OCI-M2 (cell line): ENCODE measurements around the gene RPL5.
"Not testable (repeated sequence)": the region's sequence is repeated elsewhere in the genome, so short reads cannot be mapped to it uniquely, and the experiment has no call there.

ENCODE experiments used
- DNase-seq: peaks from one replicate; lab custom pipeline; 2025; ENCODE audit not compliant: unreplicated experiment; lab: John Stamatoyannopoulos, UW

The RPL5 gene

DNA sequence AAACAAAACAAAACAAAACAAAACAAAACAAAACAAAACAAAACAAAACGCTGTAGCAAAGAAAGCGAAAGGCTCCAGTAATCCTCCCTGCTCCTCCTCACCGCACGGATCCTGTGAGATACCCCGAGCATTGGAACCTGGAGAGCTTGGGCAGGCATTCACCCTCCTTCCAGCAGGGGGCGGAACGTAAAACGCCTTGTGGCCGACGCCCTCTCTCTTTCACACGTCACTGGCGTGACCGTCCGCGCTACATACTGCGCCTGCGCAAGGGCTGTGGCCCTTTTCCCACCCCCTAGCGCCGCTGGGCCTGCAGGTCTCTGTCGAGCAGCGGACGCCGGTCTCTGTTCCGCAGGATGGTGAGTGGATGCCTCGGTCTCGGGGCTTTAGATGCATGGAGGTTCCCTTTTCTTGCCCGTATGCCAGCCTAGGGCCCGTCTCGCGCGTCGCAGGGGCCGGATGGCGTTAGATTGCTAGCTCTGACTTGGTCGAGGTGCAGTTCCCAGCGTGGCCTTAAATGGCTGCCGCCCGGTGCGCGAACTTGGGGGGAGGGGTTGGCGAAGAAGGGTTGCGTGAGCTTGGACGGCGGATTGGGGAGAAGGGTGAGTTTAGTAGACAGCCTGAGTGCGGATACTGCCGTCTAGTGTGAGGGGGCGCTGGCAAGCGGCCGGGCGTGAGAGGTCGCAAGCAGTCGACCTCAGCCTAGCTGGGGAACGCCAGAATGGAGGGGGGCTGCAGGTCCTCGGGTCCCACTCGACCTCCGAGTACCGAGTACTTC is at the start of gene RPL5:
TSS of gene RPL5 (plus strand) at position 279 of the 775 bp plus-strand sequence. CDS start at position 354, 75 bp downstream.
- DNase-seq: peak; percentile 79

DNA sequence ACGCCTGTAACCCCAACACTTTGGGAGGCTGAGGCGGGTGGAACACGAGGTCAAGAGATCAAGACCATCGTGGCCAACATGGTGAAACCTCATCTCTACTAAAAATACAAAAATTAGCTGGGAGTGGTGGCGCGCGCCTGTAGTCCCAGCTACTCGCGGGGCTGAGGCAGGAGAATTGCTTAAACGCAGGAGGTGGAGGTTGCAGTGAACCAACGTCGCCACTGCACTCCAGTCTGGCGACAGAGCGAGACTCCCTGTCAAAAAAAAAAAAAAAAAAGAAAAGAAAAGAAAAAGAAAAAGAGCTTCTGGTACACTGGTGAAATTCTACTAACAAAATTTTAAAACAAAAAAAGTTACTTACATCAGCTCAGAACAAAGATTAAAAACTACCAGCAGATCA is 48.3 kb upstream of the RPL5 start:
- DNase-seq: not testable (repeated sequence)

DNA sequence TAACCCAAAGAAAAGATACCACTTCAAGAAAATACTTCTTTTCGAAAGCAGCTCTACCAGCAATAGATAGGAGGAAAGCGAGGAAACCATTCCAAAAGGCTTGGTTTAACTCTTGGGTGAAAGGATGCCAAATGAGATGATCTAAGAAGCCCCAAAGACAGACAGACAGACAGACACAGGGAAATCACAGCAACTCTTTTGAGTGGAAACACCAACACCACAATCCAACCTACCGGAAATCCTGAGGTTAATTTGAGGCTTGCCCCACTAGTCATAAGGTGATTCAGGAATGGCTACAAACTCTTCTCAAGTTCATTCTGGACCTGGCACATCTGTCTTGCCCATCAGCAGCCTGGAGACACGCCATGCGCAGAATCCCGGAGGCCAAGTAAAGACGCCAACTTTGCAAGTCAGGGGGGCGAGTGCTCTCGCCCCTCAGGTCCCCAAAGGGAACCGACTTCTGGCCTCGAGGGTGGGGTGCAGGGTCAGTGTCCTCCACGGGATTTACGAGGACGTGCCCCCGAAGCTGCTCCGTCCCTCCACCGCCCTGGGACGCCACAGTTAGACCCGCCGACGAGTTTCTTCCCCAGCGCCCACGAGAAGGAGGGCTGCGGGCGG is 47.7 kb upstream of the RPL5 start:
- DNase-seq: no peak

DNA sequence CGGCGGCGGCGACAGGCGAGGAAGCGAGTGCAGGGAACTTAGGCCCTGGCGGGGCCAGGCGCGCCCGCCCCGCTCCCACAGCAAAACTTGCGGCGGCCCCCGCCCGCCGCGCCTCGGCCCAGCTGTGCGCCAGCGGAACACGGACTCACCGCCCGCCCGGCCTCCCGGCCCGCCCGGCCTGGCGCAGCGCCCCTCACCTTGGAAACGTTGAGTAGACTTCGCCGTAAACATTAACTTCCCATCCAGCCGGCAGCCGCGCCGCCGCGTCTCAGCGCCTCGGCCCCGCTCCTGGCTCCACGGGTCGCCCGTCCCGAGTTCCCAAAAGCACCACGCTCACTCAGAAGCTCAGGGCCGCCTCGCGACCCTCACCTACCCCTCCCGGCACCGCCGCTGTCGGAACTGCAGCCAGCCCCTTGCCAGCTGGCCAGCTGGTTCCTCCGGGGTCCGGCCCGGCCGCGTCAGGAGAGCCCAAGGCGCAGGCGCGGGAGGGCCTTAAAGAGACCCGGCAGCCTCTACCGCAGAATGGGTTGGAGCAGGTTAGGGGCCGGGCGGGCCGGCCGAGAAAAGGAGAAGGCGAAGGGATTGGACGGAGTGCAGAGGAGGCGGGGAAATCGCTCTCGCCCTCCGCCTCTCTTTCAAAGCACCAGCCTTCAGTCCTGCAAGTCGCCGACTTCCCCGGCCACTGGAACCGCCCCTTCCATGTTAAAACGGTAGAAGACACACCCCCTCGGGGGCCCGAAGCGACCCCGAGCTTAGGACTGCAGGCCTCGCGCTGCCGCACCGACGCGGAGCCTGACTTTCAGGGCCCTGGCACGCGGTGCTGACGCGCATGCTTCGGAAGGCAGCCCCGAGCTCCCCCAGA is 47.0 kb upstream of the RPL5 start, which contains the start of gene EVI5:
TSS of gene EVI5 (minus strand) at position 470 of the 862 bp plus-strand sequence. CDS start 48,562 bp downstream, outside the sequence.
- peak; percentile 81 for DNase-seq

DNA sequence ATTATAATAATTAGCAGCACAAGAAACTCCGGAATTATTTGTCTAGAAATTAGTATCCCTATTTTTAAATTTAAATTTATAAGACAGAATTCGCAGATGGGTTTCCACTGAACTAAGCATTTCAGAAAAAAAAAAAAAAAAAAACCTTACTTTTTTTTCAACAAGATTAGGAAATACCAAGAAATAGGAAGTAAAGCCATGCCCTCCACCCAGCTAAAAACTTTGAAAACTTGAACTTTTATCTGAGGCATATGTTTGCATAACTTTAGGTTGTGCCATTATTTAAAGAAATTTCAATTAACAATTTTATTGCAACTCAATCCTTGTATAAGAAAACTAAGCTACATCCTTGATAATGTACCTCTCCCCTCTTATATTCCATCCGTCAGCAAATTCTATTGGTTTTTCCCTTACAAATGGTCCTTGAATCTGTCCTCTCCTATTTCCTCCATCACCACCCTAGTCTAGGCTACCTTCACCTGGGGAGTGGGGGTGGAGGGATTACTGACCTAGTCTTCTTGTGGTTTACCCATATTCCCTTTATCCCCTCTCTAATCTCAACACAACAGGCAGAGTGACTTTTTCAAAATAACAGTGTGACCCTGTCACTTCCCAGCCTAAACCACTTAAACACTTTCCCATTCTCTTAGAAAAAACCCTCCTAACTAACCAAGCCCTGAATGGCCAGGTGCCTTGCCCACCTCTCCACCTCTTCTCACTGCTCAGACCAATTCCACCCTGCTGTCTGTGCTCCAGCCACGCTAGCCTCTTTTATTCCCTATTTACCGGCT is 45.5 kb upstream of the RPL5 start:
- no peak for DNase-seq

DNA sequence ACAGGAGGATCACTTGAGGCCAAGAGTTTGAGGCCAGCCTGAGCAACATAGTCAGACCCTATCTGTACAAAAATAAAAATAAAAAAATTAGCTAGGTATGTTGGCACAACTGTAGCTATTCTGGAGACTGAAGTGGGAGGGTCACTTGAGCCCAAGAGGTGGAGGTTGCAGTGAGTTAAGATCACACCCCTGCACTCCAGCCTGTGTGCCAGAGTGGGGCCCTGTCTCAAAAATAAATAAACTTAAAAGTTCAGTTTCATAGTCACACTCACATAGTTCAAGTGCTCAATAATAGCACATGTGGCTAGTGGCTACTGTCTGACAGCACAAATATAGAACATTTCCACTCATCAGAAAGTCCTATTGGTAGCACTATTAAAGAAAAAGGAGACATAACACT is 41.8 kb upstream of the RPL5 start:
- no peak for DNase-seq

DNA sequence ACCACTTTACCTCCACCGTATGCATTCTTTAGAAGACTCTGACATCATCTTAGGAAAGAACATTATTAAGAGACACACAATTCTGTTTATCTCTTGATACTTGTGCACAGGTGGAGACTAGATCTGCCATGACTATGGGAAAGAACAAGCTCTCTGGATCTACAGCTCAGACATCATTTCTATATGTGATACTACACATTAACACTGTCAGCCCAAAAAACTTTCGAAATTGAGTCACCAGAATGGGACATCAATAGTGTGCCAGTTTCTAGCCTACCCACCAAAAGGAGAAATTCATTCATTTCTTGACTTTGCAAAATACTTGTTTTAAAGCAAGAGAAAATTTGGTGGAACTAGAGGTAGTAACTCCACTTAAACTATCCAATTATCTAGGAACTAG is 41.0 kb upstream of the RPL5 start:
- no peak for DNase-seq

DNA sequence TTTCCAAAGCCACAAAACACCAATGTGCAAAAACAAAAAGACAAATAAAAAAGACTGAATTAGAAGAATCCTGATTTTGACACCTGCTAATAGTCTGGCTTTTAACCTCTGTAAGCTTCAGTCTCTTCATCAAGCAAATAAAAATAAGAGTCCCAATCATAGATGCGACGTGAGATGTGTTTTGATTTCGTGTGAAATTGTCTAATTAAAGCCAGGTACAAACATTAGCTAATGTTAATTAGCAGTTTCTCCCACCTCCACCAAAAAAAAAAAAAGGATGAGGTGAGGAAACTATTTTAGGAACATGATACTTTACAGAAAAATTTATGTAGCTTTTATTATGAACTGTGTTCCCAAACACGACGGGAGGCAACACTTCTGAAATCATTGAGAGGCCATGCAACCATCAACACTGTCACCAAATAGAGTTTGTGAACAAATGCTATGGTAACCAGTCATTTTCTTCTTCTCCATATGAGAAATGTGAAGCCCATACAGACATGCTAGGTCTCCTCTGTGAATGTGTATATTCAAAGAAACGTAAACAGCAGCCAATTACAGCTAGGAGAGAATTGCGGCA is 40.3 kb upstream of the RPL5 start:
- no peak for DNase-seq

DNA sequence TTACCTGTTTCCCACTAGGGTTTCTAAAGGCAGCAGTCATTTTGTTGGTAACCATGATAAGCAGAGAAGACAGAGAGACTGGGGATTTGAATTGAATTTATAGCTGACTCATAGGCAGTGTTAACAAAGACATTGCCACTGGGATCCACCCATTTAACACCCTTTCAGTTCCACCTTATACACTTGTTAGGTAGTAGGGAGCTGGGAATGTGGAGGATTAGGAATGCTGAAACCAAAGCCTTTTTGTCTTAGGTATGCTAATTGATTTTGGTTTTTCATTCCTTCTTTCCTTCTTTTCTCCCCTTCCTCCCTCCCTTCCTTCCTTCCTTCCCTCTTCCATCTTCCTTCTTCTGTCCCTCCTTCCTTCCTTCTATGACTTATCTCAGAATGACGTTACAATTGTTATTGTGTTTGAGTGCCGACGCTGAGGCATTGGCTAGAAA is 39.5 kb upstream of the RPL5 start:
- no peak for DNase-seq

DNA sequence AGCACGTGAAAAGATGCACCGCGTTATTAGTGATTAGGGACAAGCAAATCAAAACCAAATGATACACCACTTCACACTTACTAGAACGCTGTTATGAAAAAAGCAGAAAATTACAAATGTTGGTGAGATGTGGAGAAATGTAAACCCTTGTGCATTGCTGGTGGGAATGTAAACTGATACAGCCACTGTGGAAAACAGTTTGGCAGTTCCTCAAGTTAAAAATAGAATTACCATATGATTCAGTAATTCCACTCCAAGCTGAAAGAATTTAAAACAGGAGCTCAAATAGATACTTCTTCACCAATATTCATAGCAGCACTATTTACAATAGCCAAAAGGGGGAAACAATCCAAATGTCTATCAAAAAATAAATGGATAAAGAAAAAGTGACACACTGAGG is 36.7 kb upstream of the RPL5 start:
- no peak for DNase-seq

DNA sequence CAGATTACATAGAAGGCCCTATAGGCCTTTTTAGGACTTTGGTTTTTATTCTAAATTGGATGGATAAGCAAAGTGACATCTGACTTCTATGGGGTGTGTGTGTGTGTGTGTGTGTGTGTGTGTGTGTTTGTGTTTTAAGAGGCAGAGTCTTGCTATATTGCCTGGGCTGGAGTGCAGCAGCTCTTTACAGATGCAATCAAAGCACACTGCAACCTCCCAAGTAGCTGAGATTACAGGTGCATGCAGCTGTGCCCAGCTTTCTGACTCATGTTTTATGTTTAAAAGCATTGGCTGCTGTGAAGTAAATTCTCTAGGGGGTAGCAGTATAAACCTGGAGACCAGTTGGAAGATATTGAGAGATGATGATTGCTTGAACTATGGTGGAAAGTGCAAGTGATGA is 34.5 kb upstream of the RPL5 start:
- DNase-seq: no peak

DNA sequence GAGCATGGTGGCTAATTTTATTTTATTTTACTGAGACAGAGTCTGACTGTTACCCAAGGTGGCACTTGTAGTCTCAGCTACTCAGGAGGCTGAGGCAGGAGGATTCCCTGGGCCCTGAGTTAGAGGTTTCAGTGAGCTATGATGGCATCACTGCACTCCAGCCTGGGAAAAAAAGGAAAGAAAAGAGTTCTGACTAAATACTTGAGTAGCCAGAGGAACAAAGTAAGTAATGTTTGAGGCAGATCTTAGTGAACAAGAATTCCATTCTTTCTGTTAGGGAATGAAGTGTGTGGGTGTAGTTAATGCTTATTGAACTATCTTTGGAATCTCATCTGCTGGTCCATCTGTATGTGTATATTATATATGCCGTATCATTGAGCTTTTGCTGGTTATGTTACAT is 33.9 kb upstream of the RPL5 start:
- DNase-seq: no peak

DNA sequence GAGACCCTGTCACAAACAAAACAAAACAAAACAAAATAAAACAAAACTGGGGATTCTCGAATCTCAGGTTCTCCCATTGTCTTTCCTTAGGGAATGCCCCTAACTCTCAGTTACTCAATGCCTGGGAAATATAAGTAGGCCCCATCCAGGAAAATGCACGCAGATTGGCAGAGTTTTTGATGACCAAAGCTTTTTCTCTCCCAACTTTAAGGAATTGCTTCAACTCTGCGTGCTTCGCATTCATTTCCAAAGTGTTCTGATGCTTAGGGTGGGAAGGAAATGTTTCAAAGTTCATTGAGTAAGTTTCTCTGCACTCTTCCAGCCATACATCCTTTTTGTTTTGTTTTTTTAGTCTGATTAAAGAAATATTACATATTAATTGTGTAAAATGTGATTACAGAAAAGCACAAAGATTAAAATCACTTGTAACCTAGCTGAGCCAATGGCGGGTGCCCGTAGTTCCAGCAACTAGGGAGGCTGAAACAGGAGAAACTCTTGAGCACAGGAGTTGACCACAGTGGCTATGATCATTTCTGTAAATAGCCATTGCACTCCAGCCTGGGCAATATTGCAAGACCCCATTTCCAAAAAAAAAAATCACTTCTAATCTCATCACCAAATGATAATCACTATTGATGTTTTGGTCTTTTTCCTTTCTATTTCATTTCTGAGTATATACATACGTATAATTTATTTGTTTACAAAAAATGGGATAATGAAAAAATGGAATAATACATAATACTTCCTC is 28.5 kb upstream of the RPL5 start:
- no peak for DNase-seq

DNA sequence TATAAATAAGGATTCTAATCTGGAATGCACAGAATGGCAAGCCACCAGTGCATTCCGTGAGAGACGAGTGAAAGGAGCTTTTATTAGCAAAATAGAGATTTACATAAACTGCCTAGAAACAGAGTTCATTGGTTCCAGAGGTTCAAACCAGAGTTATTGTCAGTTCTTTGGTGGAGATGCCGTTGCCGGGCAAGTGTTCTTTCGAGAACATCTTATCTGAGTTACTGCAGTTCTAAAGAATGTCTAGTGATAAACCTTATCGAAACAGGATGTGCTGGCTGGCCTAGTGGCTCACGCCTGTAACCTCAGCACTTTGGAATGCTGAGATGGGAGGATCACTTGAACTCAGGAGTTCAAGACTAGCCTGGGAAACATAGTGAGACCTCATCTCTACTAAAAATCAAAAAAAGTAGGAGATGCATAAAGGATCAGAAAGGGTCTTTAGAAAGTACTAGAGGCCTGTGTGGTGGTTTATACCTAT is 27.1 kb upstream of the RPL5 start:
- peak; percentile 57 for DNase-seq

DNA sequence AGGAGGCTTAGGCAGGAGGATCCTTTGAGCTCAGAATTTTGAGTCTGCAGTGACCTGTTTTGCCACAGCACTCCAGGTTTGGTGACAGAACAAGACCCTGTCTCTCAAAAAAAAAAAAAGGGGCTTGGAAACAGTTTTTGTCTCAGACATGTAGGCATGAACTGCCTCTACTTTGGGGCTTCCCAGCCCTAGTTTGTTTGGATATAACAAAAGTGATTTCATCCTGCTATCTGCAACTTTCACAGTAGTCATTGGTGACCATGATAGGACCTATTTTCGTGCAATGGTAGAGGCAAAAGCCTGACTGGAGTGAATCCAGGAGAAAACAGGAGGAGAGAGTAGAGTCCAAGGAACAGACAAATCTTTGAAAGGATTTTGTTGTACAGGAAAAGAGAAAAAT is 26.6 kb upstream of the RPL5 start:
- DNase-seq: no peak

DNA sequence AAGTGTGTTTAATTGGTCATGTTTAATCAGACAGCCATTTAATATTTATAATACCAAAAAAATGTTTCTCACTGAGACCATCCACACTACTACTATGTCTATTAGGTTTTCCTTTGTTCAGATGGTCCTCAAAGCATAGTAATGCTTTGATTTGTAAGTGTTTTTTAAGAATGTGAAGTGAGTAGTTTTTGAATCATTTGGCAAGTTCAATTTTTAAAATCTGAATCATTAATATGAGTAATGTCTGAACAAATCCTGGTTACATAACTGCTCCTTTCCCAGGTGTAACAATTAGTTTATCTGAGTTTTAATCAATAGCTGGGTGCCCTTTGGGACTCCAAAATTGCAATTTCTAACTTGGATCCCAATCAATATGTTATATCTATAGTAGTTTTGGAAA is 23.5 kb upstream of the RPL5 start:
- DNase-seq: no peak

DNA sequence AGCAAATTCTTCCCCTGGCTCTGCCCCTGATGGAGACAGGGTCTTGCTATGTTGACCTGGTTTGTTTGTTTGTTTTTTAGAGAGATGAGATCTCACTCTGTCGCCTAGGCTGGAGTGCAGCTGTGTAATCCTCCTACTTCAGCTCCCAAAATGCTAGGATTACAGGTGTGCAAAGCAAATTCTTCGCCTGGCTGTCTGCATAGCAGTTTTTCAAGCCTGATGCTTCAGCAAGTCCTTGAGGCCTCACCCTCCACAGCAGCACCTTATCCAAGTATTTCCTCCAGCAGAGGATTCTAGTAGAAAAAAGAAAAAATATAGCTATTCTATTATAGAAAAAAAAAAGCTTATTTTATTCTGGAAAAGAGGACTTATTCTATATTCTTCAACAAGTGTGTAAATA is 15.1 kb upstream of the RPL5 start:
- DNase-seq: no peak

DNA sequence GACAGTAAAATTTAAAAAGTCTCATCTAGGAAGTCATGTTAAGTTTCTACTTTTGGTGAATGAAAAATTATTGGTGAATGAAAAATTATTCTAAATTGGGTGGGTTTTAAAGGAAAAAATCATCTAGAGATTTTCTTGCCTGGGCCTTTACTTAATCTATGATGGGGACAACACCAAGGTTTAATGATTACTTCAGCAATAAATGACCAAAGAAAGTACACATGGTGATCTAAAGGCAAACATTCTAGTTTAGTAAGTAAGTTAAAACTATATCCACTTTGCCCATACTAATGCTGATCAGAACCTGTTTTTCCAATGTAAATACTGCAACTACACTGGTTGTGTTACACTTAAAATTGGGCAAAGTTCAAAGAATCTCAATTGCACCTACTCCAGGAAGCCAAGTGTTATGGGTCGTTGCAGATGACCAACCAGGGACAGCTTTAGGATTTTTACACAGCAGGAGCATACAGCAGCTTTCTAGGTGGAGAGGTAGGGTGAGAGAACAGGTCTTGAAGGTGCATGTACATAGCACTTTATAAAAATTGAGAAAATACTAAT is 14.6 kb upstream of the RPL5 start:
- no peak for DNase-seq
